ENCODE results near the gene ZRANB1. TPM values are rescaled to one million over a fixed set of nuclear protein-coding genes. Genes with fewer than 3 reads are reported as not detected.

ZRANB1 gene
- total and polyA plus RNA-seq, 2 donors from 2014 or later, result 8.9 to 17.5 TPM

DNA sequence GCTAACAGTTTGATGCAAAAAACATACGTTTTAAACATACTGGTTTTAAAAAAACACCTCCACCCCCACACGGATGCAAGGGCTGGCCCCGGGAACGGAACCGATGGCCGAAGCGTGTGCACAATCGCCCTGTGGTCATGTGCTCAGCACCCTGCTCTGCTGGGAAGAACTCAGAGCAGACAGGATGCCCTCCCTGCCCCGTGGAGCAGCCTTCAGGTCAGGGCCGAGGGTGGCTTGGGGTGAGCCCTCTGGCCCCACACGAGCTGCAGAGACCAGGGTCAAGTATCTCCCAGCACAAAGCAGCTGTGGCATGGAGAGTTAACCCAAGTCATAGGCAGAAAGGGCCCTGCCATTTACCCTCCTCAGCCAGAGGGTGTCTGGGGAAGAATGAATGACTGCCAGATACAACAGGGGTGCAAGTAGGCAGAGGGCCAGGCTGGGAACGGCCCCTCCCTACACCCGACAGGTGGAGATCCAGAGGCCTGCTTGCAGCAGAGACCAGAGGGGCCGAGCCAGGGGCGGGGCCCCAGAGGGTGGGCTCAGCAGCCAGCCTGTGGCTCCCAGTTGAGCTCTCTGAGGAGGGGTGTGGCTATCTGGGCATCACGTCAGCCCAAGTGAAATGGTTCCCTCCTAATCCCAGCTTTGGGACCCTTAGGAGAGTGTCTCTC is 56.8 kb downstream of the ZRANB1 start:
- H3K27ac ChIP-seq (ENCODE audit: low read depth in 2 of 2, low read length in 2 of 2), result no peak overlapping the region
- FAIRE-seq (no peak), DNase-seq (peak in 1 of 5 donors; percentile 33)
- H3K9ac ChIP-seq (ENCODE audit: low read length in 3 of 3), result no peak overlapping the region
- no peak overlapping the region for H3K4me3 ChIP-seq (ENCODE audit: low read length in 3 of 3)
- H3K9me3 ChIP-seq (ENCODE audit: control insufficient read depth in 2 of 3, insufficient read depth in 1 of 3, low read length in 3 of 3), result no peaks in the 10 kb centered on the region
- peaks cover 2 to 69% (median 36%) of the 10 kb centered on the region in 3 donors for H3K36me3 ChIP-seq (ENCODE audit: control insufficient read depth in 2 of 3, insufficient read depth in 3 of 3, low read length in 3 of 3)
- H3K4me1 ChIP-seq (ENCODE audit: control insufficient read depth in 2 of 3, insufficient read depth in 2 of 3, low read depth in 1 of 3, low read length in 3 of 3), result peaks cover 0 to 4% (median 0%) of the 10 kb centered on the region in 3 donors
- intact Hi-C loops (cut with DNase I), result no loop called here
- no peak for TF ChIP-seq CTCF (IDR thresholded peaks at IDR 0.05; ENCODE audit: borderline replicate concordance, extremely low read depth, insufficient read depth)
- H3K27me3 ChIP-seq (ENCODE audit: control insufficient read depth, insufficient read depth, low read length), result no peaks in the 10 kb centered on the region

- intact Hi-C loops (cut with DNase I), result no loop called here
- FAIRE-seq (no peak), DNase-seq (peak in 2 of 5 donors; percentile 33 to 77)
- H3K9ac ChIP-seq (ENCODE audit: low read length in 3 of 3), result no peak overlapping the region
- no peak overlapping the region for H3K27ac ChIP-seq (ENCODE audit: low read depth in 2 of 2, low read length in 2 of 2)
- no peak for TF ChIP-seq CTCF (IDR thresholded peaks at IDR 0.05; ENCODE audit: borderline replicate concordance, extremely low read depth, insufficient read depth)
- peaks cover 0 to 4% (median 0%) of the 10 kb centered on the region in 3 donors for H3K4me1 ChIP-seq (ENCODE audit: control insufficient read depth in 2 of 3, insufficient read depth in 2 of 3, low read depth in 1 of 3, low read length in 3 of 3)
- peaks cover 0 to 60% (median 30%) of the 10 kb centered on the region in 3 donors for H3K36me3 ChIP-seq (ENCODE audit: control insufficient read depth in 2 of 3, insufficient read depth in 3 of 3, low read length in 3 of 3)
- no peaks in the 10 kb centered on the region for H3K9me3 ChIP-seq (ENCODE audit: control insufficient read depth in 2 of 3, insufficient read depth in 1 of 3, low read length in 3 of 3)
- no peaks in the 10 kb centered on the region for H3K27me3 ChIP-seq (ENCODE audit: control insufficient read depth, insufficient read depth, low read length)
- H3K4me3 ChIP-seq (ENCODE audit: low read length in 3 of 3), result no peak overlapping the region
Measured at GRCh38 chr10:124999433-125000365, 57.8 kb downstream of the ZRANB1 start.

DNA sequence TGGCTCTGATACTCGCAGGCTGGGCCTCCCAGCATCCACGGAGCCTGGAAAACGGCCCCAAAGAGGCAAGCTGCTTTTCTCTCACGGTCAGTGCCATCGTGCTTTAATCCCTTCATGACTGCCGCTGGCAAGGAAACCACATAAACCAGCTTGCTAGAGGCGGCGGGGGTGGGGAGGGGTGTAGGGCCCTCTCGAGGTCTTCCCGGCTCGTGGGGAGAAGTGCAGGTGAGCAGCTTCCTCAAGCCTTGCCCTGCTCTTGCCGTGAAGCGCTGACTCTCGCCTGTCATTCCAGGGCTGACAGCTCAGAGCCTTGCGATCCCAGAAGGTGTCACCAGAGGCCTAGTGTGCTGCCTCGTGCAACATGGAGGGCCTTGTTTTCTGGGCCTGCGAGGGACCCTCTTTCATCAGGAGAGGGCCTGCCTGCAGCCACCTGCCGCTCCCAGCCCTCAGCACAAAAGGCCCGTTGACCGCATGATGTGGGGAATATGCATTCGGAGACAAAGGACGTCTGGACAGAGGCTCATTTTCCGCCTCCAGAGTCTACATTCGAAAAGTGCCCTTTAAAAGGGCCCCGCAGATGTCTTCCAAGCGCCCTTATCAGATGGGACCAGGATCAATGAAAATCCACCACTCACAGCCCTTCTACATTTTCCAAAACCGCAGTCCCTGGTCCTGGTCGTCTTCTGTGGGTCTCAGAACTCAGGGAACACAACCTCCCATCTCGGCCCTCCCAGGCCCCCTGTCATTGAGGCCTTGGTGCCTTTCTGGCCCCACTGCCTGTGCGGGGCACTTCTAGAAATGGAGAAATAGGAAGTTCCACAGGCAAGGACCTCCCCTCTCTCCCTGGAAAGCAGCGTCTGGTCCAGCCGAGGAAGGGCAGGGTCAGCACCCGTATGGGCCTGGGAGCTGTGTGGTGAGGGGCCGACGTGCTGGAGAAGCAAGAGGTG is 58.7 kb downstream of the ZRANB1 start:
- TF ChIP-seq CTCF (IDR thresholded peaks at IDR 0.05; ENCODE audit: borderline replicate concordance, extremely low read depth, insufficient read depth), result no peak
- Histone ChIP-seq H3K36me3 (ENCODE audit: control insufficient read depth in 2 of 3, insufficient read depth in 3 of 3, low read length in 3 of 3) (peaks cover 0 to 56% (median 23%) of the 10 kb centered on the region in 3 donors), H3K4me1 (ENCODE audit: control insufficient read depth in 2 of 3, insufficient read depth in 2 of 3, low read depth in 1 of 3, low read length in 3 of 3) (peaks cover 0 to 4% (median 0%) of the 10 kb centered on the region in 3 donors), H3K27me3 (ENCODE audit: control insufficient read depth, insufficient read depth, low read length) (no peaks in the 10 kb centered on the region), H3K27ac (ENCODE audit: low read depth in 2 of 2, low read length in 2 of 2) (peak overlapping the region in 1 of 2 donors; percentile 3), H3K4me3 (ENCODE audit: low read length in 3 of 3) (no peak overlapping the region), H3K9ac (ENCODE audit: low read length in 3 of 3) (no peak overlapping the region), H3K9me3 (ENCODE audit: control insufficient read depth in 2 of 3, insufficient read depth in 1 of 3, low read length in 3 of 3) (no peaks in the 10 kb centered on the region)
- peak in 2 of 5 donors; percentile 36 to 59 for DNase-seq
- intact Hi-C loops (cut with DNase I), result no loop called here
- no peak for FAIRE-seq
